Activated naive CD4-positive, alpha-beta T cell (primary cell): Measurements from ENCODE around the gene KRTAP27-1.

Experiments used
- DNase-seq, 4 experiments: peaks; one replicate each; lab custom pipeline; 2025; lab: John Stamatoyannopoulos, UW

The KRTAP27-1 gene

GRCh38 chr21:30289215-30289614, 48.3 kb downstream of the KRTAP27-1 start, which contains the start of gene KRTAP25-1:
TSS of gene KRTAP25-1 (minus strand) at chr21:30289514. CDS start at chr21:30289490, 24 bp downstream.
- DNase-seq: no peak
